Measurements from ENCODE around the gene RFTN1. TPM values are rescaled to one million over a fixed set of nuclear protein-coding genes. Genes with fewer than 3 reads are reported as not detected.

Gene RFTN1
- total and polyA plus RNA-seq, 2 of the 8 experiments (the other 6 are each of a cell fraction or from before 2014, with no cell fraction given), result 4.6 to 6.7 TPM

GRCh38 chr3:16484216-16484615, 29.3 kb downstream of the RFTN1 start:
- FAIRE-seq, result no peak
- H3K18ac ChIP-seq (ENCODE audit: extremely low read depth, low read length), result no peak overlapping the region
- H3K56ac ChIP-seq (replicated peaks; ENCODE audit: insufficient read length, low read depth, low read length), result no peak overlapping the region
- no peak overlapping the region for H3K4me3 ChIP-seq (ENCODE audit: extremely low read depth in 1 of 4, insufficient read depth in 2 of 4, low read depth in 3 of 4, low read length in 4 of 4)
- H2BK20ac ChIP-seq (ENCODE audit: low read length), result no peak overlapping the region
- H4K8ac ChIP-seq (ENCODE audit: extremely low read depth, insufficient read depth, low read length), result no peak overlapping the region
- no peaks in the 10 kb centered on the region for H3K23me2 ChIP-seq (ENCODE audit: low read depth, low read length)
- H3K4ac ChIP-seq (replicated peaks; ENCODE audit: insufficient read length, low read depth, low read length), result no peak overlapping the region
- H3K79me2 ChIP-seq (ENCODE audit: control insufficient read depth in 1 of 2, insufficient read depth in 2 of 2, low read length in 2 of 2), result no peaks in the 10 kb centered on the region; a peak in 1 of 4 replicates
- no peak overlapping the region for H3K9ac ChIP-seq (replicated peaks in 1 of 4; ENCODE audit: extremely low read depth in 1 of 4, low read depth in 3 of 4, low read length in 3 of 4)
- CTCF ChIA-PET (ENCODE audit: partially characterized antibody), result interaction anchor here (1.1 to 1.5 kb wide), 4 partner anchors 20 to 115 kb away, joined by 3 to 4 read pairs (median 3); no protein-coding TSS in a partner anchor
- no peak overlapping the region for H2BK15ac ChIP-seq (ENCODE audit: low read length)
- peaks cover 6 to 26% (median 18%) of the 10 kb centered on the region in 4 experiments; a peak in 6 of 7 replicates for H3K4me1 ChIP-seq (replicated peaks in 1 of 4; ENCODE audit: control insufficient read depth in 3 of 4, insufficient read depth in 4 of 4, low read length in 3 of 4)
- no peaks in the 10 kb centered on the region for H3K79me1 ChIP-seq (ENCODE audit: low read depth, low read length)
- H3K9me3 ChIP-seq (ENCODE audit: insufficient read depth in 2 of 2, low read depth in 1 of 2, low read length in 1 of 2), result no peaks in the 10 kb centered on the region
- no peak overlapping the region for H3K14ac ChIP-seq (ENCODE audit: insufficient read length)
- H4K5ac ChIP-seq (ENCODE audit: insufficient read length, low read depth, low read length), result no peak overlapping the region
- H2AK5ac ChIP-seq (ENCODE audit: low read depth, low read length), result no peak overlapping the region
- H3K4me2 ChIP-seq (ENCODE audit: insufficient read depth in 1 of 2, low read depth in 2 of 2, low read length in 2 of 2), result no peak overlapping the region
- no peak overlapping the region for H2BK120ac ChIP-seq (replicated peaks; ENCODE audit: low read depth, low read length)
- TF ChIP-seq CEBPB (IDR thresholded peaks at IDR 0.05; ENCODE audit: low read depth, low read length) (peak; percentile 96), RFX5 (IDR thresholded peaks at IDR 0.05; ENCODE audit: borderline replicate concordance, low read depth, low read length) (no peak)
- no peaks in the 10 kb centered on the region for H3K27me3 ChIP-seq (replicated peaks in 1 of 4; ENCODE audit: control insufficient read depth in 3 of 4, extremely low read depth in 1 of 4, insufficient read depth in 3 of 4, low read length in 3 of 4)
- no peak overlapping the region for H3K27ac ChIP-seq (ENCODE audit: low read depth, low read length)
- no peak overlapping the region for H2AFZ ChIP-seq (ENCODE audit: low read length)
- H3K36me3 ChIP-seq (ENCODE audit: control insufficient read depth in 2 of 4, insufficient read depth in 4 of 4, low read length in 3 of 4), result no peaks in the 10 kb centered on the region; a peak in 1 of 8 replicates
- DNase-seq (ENCODE audit: low read depth in 1 of 2, low spot score in 2 of 2), result no peak
- POLR2A ChIA-PET (ENCODE audit: partially characterized antibody), result interaction anchor here (1.3 to 1.8 kb wide), 2 partner anchors 8 to 12 kb away, joined by 3 to 6 read pairs; no protein-coding TSS in a partner anchor
- H4K91ac ChIP-seq (replicated peaks; ENCODE audit: insufficient read length, low read length), result no peak overlapping the region
- no peak overlapping the region for H2BK12ac ChIP-seq (ENCODE audit: low read depth, low read length)
- no peak overlapping the region for H2BK5ac ChIP-seq (ENCODE audit: low read depth, low read length)
- no peaks in the 10 kb centered on the region for H4K20me1 ChIP-seq (replicated peaks in 1 of 2; ENCODE audit: control insufficient read depth in 1 of 2, insufficient read depth in 2 of 2, low read length in 2 of 2)
- WGBS, 2 experiments (ENCODE audit: extremely low coverage in 1 of 2, insufficient coverage in 1 of 2, insufficient read length in 1 of 2, insufficient replicate concordance in 2 of 2, low coverage in 1 of 2, low lambda C conversion rate in 2 of 2, missing lambda C conversion rate in 1 of 2), result 86% methylated on average over 6 of the region's 6 CpGs; no CpG with 5 or more reads in 1 of the 2 experiments
- no peak overlapping the region for H3K23ac ChIP-seq (ENCODE audit: insufficient read length)

Measured in H1 (cell line).